T-cell (primary cell): Measurements from ENCODE around the gene DNAJC4. TPM values are rescaled to one million over a fixed set of nuclear protein-coding genes. Genes with fewer than 3 reads are reported as not detected.

Experiments used
- ATAC-seq, 4 experiments: fragments of 200-7000 bp in 3 of 4; fragments of 150-1000 bp in 1 of 4; cut with Tn5 transposase; replicated peaks in 1 of 4; 1 replicate in 3 of 4; 2 replicates in 1 of 4; pipeline ENCODE4 v1.10.0; 2021; ENCODE audit warnings: moderate library complexity in 3 of 4, mild to moderate bottlenecking in 2 of 4, moderate number of reproducible peaks in 1 of 4
- CTCF ChIA-PET, 2 donors: fragments of 300-600 bp; sonication (Branson Sonifier 250); formaldehyde crosslinking; loops; one replicate each; lab custom pipeline; 2022; ENCODE audit warnings: antibody characterized with exemption in 2 of 2; lab: Charles Lee
- POLR2A ChIA-PET, 2 donors: fragments of 300-600 bp; sonication (Branson Sonifier 250); formaldehyde crosslinking; loops; one replicate each; lab custom pipeline; 2022; ENCODE audit warnings: antibody characterized with exemption in 2 of 2; lab: Charles Lee
- DNase-seq, 35 experiments: peaks; one replicate each; pipeline versions ENCODE4 v3.0.0 to v3.0.0-alpha.2; 2013 to 2023
- H3K27ac ChIP-seq: one replicate; pipeline ENCODE4 v1.5.1; 2013; ENCODE audit warnings: low read length
- H3K27me3 ChIP-seq, 2 experiments: replicated peaks in 1 of 2; 1 replicate in 1 of 2; 2 replicates in 1 of 2; pipeline versions ENCODE4 v1.6.1 to v1.7.0; 2013; ENCODE audit warnings: low read length in 1 of 2, mixed read lengths in 1 of 2; ENCODE audit not compliant: control insufficient read depth in 2 of 2, insufficient read depth in 2 of 2; ENCODE audit errors: extremely low read depth in 1 of 2
- H3K36me3 ChIP-seq, 2 donors: 1 replicate in 1 of 2; 2 replicates in 1 of 2; pipeline versions ENCODE4 v1.6.1 to v1.7.0; 2013; ENCODE audit warnings: low read length in 1 of 2; ENCODE audit not compliant: control insufficient read depth in 2 of 2, insufficient read depth in 1 of 2; ENCODE audit errors: extremely low read depth in 1 of 2
- H3K4me1 ChIP-seq, 2 experiments: 1 replicate in 1 of 2; 2 replicates in 1 of 2; pipeline versions ENCODE4 v1.6.1 to v1.7.0; 2013; ENCODE audit warnings: low read length in 2 of 2, mixed read lengths in 1 of 2; ENCODE audit not compliant: insufficient read depth in 2 of 2, control insufficient read depth in 1 of 2; ENCODE audit errors: extremely low read depth in 1 of 2
- H3K4me3 ChIP-seq, 2 donors: 1 replicate in 1 of 2; 2 replicates in 1 of 2; pipeline versions ENCODE4 v1.5.1 to v1.7.0; 2013; ENCODE audit warnings: mild to moderate bottlenecking in 2 of 2, low read length in 1 of 2, moderate library complexity in 1 of 2; ENCODE audit not compliant: control insufficient read depth in 1 of 2; ENCODE audit errors: extremely low read depth in 1 of 2
- H3K9me3 ChIP-seq: 2 replicates; pipeline ENCODE4 v1.7.0; 2013
- H3K27ac Mint-ChIP-seq, 2 donors: one replicate each; pipeline ENCODE4 v1.8.0; 2020 to 2021; ENCODE audit warnings: mild to moderate bottlenecking in 2 of 2, mixed read lengths in 2 of 2
- H3K27me3 Mint-ChIP-seq, 2 donors: one replicate each; pipeline ENCODE4 v1.8.0; 2021 to 2022; ENCODE audit warnings: mixed read lengths in 2 of 2
- H3K36me3 Mint-ChIP-seq: one replicate; pipeline ENCODE4 v1.8.0; 2021; ENCODE audit warnings: mixed read lengths
- H3K4me1 Mint-ChIP-seq, 3 donors: one replicate each; pipeline ENCODE4 v1.8.0; 2020 to 2022; ENCODE audit warnings: mixed read lengths in 3 of 3, mild to moderate bottlenecking in 1 of 3
- H3K4me3 Mint-ChIP-seq, 3 donors: one replicate each; pipeline ENCODE4 v1.8.0; 2020 to 2022; ENCODE audit warnings: mild to moderate bottlenecking in 3 of 3, mixed read lengths in 3 of 3, moderate library complexity in 3 of 3
- H3K9me3 Mint-ChIP-seq, 3 donors: one replicate each; pipeline ENCODE4 v1.8.0; 2020 to 2022; ENCODE audit warnings: mixed read lengths in 3 of 3
- WGBS: methylation state at CpG from one replicate; pipeline ENCODE4 v1.1.5; 2013; ENCODE audit warnings: missing lambda C conversion rate; ENCODE audit not compliant: insufficient coverage; 5-methylcytosine and 5-hydroxymethylcytosine counted together
- total RNA-seq, 35 experiments: library from RNA in 6 of 35; stranded (reverse) in 6 of 35; fragments of 120-200 nt in 1 of 35; gene quantifications; one replicate each; pipeline versions ENCODE4 v1.2.1 to v1.2.4 and lab custom pipeline; 2013 to 2026

Gene DNAJC4
- total RNA-seq, 5 donors from 2014 or later (not counting 1 experiment from before 2014, with no cell fraction given), result 46.2 to 64.7 (median 51.4) TPM

GRCh38 chr11:64253481-64253880 is 23.1 kb downstream of the DNAJC4 start:
- no peaks in the 10 kb centered on the region for H3K9me3 Mint-ChIP-seq
- Histone ChIP-seq H3K27me3 (peaks cover 0 to 17% of the 10 kb centered on the region in 2 experiments), H3K4me3 (no peak overlapping the region), H3K9me3 (no peaks in the 10 kb centered on the region), H3K4me1 (peaks cover 5 to 30% of the 10 kb centered on the region in 2 experiments), H3K36me3 (peaks cover 2 to 6% of the 10 kb centered on the region in 2 donors), H3K27ac (no peak overlapping the region)
- DNase-seq (no peak), ATAC-seq (no peak)
- H3K27me3 Mint-ChIP-seq, result no peaks in the 10 kb centered on the region
- 79% methylated on average over 4 of the region's 5 CpGs for whole genome bisulfite sequencing
- CTCF ChIA-PET, result no interaction called here
- no peak overlapping the region for H3K27ac Mint-ChIP-seq
- POLR2A ChIA-PET, result no interaction called here
- peak overlapping the region in 1 of 3 donors; percentile 89 for H3K4me3 Mint-ChIP-seq
- peaks cover 3% of the 10 kb centered on the region for H3K36me3 Mint-ChIP-seq
- peaks cover 7 to 16% (median 16%) of the 10 kb centered on the region in 3 donors for H3K4me1 Mint-ChIP-seq

DNA sequence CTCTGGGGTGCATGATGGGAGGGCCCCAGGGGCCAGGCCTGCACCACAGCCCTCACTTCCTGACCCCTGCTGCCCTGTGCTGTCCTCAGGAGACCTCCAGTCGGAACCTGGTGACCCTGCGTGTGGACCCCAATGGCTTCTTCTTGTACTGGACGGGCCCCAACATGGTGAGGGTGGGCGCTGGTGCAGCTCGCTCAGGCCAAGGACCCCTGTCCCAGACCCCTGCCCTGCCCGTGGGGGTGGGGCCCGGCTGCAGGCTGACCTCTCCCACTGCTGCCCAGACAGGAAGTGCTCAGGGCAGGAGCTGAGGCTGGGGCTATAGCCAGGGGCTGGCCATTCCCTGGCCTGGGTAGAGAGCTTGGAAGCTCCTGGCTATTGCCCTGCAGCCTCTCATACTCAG is 24.0 kb downstream of the DNAJC4 start:
- ChIA-PET CTCF (no interaction called here), POLR2A (no interaction called here)
- Mint-ChIP-seq H3K36me3 (peaks cover 5% of the 10 kb centered on the region), H3K27me3 (no peaks in the 10 kb centered on the region), H3K27ac (no peak overlapping the region), H3K4me3 (no peak overlapping the region), H3K9me3 (no peaks in the 10 kb centered on the region), H3K4me1 (peaks cover 7 to 17% (median 16%) of the 10 kb centered on the region in 3 donors)
- no peak overlapping the region for H3K27ac ChIP-seq
- DNase-seq (no peak), ATAC-seq (no peak)
- H3K27me3 ChIP-seq, result peaks cover 0 to 17% of the 10 kb centered on the region in 2 experiments
- H3K4me3 ChIP-seq, result no peak overlapping the region
- no peaks in the 10 kb centered on the region for H3K9me3 ChIP-seq
- H3K36me3 ChIP-seq, result peaks cover 6 to 7% of the 10 kb centered on the region in 2 donors
- WGBS, result 100% methylated on average over 5 of the region's 7 CpGs
- peaks cover 5 to 33% of the 10 kb centered on the region in 2 experiments for H3K4me1 ChIP-seq

DNA sequence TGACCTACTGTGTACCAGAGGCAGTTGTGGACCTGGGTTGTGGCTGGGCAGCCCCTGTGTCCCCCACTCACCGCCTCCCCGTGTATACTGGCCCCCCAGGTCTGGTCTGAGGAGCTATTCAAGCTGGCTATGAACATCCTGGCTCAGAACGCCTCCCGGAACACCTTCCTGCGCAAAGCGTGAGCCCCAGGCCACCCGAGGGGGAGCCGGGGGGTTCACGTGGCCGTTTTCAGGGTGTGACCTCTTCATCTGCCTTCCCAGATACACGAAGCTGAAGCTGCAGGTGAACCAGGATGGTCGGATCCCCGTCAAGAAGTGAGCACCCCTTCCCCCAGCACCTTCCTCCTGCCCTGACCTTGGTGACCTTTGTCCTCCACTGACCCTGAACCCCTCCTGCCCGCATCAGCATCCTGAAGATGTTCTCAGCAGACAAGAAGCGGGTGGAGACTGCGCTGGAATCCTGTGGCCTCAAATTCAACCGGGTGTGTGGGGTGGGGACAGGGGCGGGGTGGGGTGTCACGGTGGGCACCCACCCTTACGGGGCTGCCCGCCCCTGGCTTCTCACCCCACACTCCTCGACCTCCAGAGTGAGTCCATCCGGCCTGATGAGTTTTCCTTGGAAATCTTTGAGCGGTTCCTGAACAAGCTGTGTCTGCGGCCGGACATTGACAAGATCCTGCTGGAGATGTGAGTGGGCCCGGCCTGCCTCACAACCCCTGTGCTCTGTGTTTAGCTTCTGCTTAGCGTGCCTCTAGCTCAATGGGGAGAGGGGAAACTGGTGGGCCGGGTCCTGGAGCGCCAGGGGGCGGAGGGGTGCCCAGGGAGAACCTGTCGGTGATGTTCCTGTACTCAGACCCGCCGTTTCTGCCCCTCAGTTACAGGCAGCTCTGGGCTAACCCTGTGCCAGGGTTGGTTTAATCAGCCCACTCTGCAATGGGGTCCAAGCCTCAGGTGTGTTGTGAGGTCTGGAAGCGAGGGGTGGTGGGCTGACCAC is 25.1 kb downstream of the DNAJC4 start:
- ATAC-seq, result no peak
- CTCF ChIA-PET, result interaction anchor here in 1 of 2 donors (0.5 kb wide), 1 partner anchor 276 kb away, joined by 4 read pairs; no protein-coding TSS in a partner anchor

DNA sequence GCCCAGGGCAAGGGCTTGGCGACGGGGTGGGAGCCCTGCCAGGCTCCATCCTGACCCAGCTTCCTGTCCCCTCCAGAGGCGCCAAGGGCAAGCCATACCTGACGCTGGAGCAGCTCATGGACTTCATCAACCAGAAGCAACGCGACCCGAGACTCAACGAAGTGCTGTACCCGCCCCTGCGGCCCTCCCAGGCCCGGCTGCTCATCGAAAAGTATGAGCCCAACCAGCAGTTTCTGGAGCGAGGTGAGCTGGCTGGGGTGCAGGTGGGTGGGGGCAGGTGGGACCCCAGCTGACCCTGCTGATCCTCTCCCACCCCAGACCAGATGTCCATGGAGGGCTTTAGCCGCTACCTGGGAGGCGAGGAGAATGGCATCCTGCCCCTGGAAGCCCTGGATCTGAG is 26.0 kb downstream of the DNAJC4 start:
- Mint-ChIP-seq H3K4me1 (peaks cover 7 to 14% (median 9%) of the 10 kb centered on the region in 3 donors), H3K27ac (no peak overlapping the region), H3K27me3 (no peaks in the 10 kb centered on the region), H3K9me3 (no peaks in the 10 kb centered on the region), H3K4me3 (no peak overlapping the region), H3K36me3 (peaks cover 12% of the 10 kb centered on the region)
- ChIA-PET CTCF (interaction anchor here in 1 of 2 donors (0.5 kb wide), 1 partner anchor 277 kb away, joined by 4 read pairs; no protein-coding TSS in a partner anchor), POLR2A (no interaction called here)
- no peak for ATAC-seq
- no peak overlapping the region for H3K4me3 ChIP-seq
- peaks cover 2 to 23% of the 10 kb centered on the region in 2 experiments for H3K4me1 ChIP-seq
- peaks cover 6 to 7% of the 10 kb centered on the region in 2 donors for H3K36me3 ChIP-seq
- no peak overlapping the region for H3K27ac ChIP-seq
- no peak for DNase-seq
- 98% methylated on average over 10 of the region's 15 CpGs for WGBS
- peaks cover 0 to 9% of the 10 kb centered on the region in 2 experiments for H3K27me3 ChIP-seq
- no peaks in the 10 kb centered on the region for H3K9me3 ChIP-seq

More for the DNA sequence above, 25.1 kb downstream of the DNAJC4 start:
- Histone ChIP-seq H3K36me3 (peaks cover 6 to 7% of the 10 kb centered on the region in 2 donors), H3K4me3 (no peak overlapping the region), H3K4me1 (peaks cover 5 to 31% of the 10 kb centered on the region in 2 experiments), H3K27ac (no peak overlapping the region), H3K9me3 (no peaks in the 10 kb centered on the region), H3K27me3 (peaks cover 0 to 16% of the 10 kb centered on the region in 2 experiments)
- peaks cover 12% of the 10 kb centered on the region for H3K36me3 Mint-ChIP-seq
- POLR2A ChIA-PET, result no interaction called here
- H3K27me3 Mint-ChIP-seq, result no peaks in the 10 kb centered on the region
- peaks cover 7 to 19% (median 12%) of the 10 kb centered on the region in 3 donors for H3K4me1 Mint-ChIP-seq
- no peak overlapping the region for H3K27ac Mint-ChIP-seq
- DNase-seq, result no peak
- H3K9me3 Mint-ChIP-seq, result no peaks in the 10 kb centered on the region
- H3K4me3 Mint-ChIP-seq, result no peak overlapping the region
- 96% methylated on average over 16 of the region's 35 CpGs for WGBS

GRCh38 chr11:64258356-64258755 is 28.0 kb downstream of the DNAJC4 start:
- Histone ChIP-seq H3K9me3 (no peaks in the 10 kb centered on the region), H3K4me3 (no peak overlapping the region), H3K36me3 (peaks cover 6 to 7% of the 10 kb centered on the region in 2 donors), H3K27ac (no peak overlapping the region), H3K27me3 (no peaks in the 10 kb centered on the region), H3K4me1 (peaks cover 0 to 7% of the 10 kb centered on the region in 2 experiments)
- DNase-seq (no peak), ATAC-seq (no peak)
- 94% methylated on average over 24 of the region's 24 CpGs for WGBS
- H3K4me3 Mint-ChIP-seq, result no peak overlapping the region
- no peak overlapping the region for H3K27ac Mint-ChIP-seq
- peaks cover 0 to 9% (median under 1%) of the 10 kb centered on the region in 3 donors for H3K4me1 Mint-ChIP-seq
- H3K36me3 Mint-ChIP-seq, result peaks cover 14% of the 10 kb centered on the region
- ChIA-PET CTCF (interaction anchor here in 1 of 2 donors (0.7 kb wide), 1 partner anchor 10 kb away, joined by 3 read pairs; no protein-coding TSS in a partner anchor), POLR2A (interaction anchor here in 1 of 2 donors (0.5 to 0.6 kb wide), 2 partner anchors 13 to 1585 kb away, joined by 3 to 4 read pairs; no protein-coding TSS in a partner anchor)
- H3K27me3 Mint-ChIP-seq, result no peaks in the 10 kb centered on the region
- H3K9me3 Mint-ChIP-seq, result no peaks in the 10 kb centered on the region

- peaks cover 0 to 9% (median 0%) of the 10 kb centered on the region in 3 donors for H3K4me1 Mint-ChIP-seq
- Histone ChIP-seq H3K9me3 (no peaks in the 10 kb centered on the region), H3K4me3 (no peak overlapping the region), H3K4me1 (peaks cover 0 to 7% of the 10 kb centered on the region in 2 experiments), H3K27me3 (no peaks in the 10 kb centered on the region), H3K27ac (no peak overlapping the region), H3K36me3 (peaks cover 6 to 7% of the 10 kb centered on the region in 2 donors)
- ATAC-seq (no peak), DNase-seq (no peak)
- CTCF ChIA-PET, result interaction anchor here in 1 of 2 donors (0.5 kb wide), 1 partner anchor 61 kb away, joined by 3 read pairs; no protein-coding TSS in a partner anchor
- no peaks in the 10 kb centered on the region for H3K27me3 Mint-ChIP-seq
- no peak overlapping the region for H3K27ac Mint-ChIP-seq
- H3K36me3 Mint-ChIP-seq, result peaks cover 14% of the 10 kb centered on the region
- POLR2A ChIA-PET, result interaction anchor here in 1 of 2 donors (0.5 kb wide), 1 partner anchor 14 kb away, joined by 3 read pairs; no protein-coding TSS in a partner anchor
- WGBS, result 91% methylated on average over 31 of the region's 32 CpGs
- no peaks in the 10 kb centered on the region for H3K9me3 Mint-ChIP-seq
- H3K4me3 Mint-ChIP-seq, result no peak overlapping the region
Measured at GRCh38 chr11:64258946-64259532, 28.7 kb downstream of the DNAJC4 start.
